Astrocyte (in vitro differentiated cells and primary cell): Measurements from ENCODE around the gene TNFRSF1B.

ENCODE experiments used
- EZH2 ChIP-seq: IDR thresholded peaks from 2 replicates; pipeline ENCODE4 v1.6.1; 2012; ENCODE audit warnings: mild to moderate bottlenecking, low read length, inconsistent platforms; ENCODE audit not compliant: insufficient read depth
- TF ChIP-seq, protein P1 (sequence below): IDR thresholded peaks from 2 replicates; pipeline ENCODE4 v1.5.1; 2011; ENCODE audit warnings: low read depth, mild to moderate bottlenecking, inconsistent platforms, low read length, moderate library complexity; ENCODE audit not compliant: insufficient read depth

DNA sequence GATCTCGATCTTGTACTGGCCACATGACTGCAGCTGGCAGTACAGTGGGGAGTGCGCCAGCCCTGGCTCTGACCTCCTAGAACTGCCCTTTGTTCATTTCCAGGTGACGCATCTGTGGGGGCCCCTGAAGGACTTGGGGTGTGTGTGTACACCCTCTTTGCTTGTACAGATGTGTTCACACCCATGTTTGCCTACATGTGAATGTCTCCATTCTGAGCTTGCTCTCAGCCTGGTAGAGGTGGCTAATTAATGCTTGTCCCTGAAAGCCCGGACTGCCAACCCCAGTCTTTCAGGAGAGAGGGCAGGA lies 19.8 kb downstream of the TNFRSF1B start:
- TF ChIP-seq, protein P1, sequence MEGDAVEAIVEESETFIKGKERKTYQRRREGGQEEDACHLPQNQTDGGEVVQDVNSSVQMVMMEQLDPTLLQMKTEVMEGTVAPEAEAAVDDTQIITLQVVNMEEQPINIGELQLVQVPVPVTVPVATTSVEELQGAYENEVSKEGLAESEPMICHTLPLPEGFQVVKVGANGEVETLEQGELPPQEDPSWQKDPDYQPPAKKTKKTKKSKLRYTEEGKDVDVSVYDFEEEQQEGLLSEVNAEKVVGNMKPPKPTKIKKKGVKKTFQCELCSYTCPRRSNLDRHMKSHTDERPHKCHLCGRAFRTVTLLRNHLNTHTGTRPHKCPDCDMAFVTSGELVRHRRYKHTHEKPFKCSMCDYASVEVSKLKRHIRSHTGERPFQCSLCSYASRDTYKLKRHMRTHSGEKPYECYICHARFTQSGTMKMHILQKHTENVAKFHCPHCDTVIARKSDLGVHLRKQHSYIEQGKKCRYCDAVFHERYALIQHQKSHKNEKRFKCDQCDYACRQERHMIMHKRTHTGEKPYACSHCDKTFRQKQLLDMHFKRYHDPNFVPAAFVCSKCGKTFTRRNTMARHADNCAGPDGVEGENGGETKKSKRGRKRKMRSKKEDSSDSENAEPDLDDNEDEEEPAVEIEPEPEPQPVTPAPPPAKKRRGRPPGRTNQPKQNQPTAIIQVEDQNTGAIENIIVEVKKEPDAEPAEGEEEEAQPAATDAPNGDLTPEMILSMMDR: no peak
- no peak for TF ChIP-seq EZH2
